GM18511 (cell line): ENCODE results near the gene WDFY4.

ENCODE experiments used
- ATAC-seq: cut with Tn5 transposase; IDR thresholded peaks from one replicate; pipeline ENCODE4 v1.9.1; 2021; ENCODE audit warnings: mild to moderate bottlenecking, moderate library complexity; ENCODE audit not compliant: unreplicated experiment

Gene WDFY4

DNA sequence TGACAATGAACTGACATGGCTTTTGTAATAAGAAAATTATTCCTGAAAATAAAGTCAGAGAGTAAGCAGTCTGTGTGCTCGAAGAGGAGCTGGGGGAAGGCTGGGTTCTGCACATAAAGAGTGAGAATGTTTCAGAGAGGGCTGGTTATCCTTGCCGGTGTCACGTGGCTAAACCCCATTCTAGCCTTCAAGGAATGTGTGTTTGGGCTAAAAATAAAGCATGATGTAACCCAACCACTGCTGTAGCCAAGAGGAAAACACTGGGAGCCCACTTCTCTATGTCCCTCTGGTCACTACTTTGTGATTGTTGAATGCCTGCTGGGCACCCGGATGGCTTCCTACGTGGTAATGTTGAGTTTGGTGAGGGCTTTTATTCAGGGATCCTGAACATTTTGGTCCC lies 23.5 kb downstream of the WDFY4 start:
- no peak for ATAC-seq

- ATAC-seq, result no peak
These were observed 26.1 kb downstream of the WDFY4 start for GRCh38 chr10:48710647-48711275.

DNA sequence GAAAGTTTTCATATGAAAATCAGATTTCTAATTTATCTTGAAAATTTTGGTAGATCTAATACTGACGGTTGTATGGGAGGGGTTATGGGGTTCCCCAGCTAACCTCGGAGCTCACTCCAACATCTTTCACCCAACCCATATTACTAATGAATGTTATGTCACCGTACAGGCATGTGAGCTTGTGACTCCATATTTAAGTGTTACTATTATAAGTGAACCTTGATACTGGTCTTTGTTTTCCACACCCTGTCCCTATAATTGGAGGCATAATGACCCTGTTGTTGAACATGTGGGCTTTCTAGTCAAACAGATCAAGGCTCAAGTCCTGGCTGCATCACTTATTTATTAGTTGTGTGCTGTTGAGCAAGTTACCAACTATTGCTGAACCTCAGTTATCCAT lies 27.2 kb downstream of the WDFY4 start:
- ATAC-seq, result no peak

DNA sequence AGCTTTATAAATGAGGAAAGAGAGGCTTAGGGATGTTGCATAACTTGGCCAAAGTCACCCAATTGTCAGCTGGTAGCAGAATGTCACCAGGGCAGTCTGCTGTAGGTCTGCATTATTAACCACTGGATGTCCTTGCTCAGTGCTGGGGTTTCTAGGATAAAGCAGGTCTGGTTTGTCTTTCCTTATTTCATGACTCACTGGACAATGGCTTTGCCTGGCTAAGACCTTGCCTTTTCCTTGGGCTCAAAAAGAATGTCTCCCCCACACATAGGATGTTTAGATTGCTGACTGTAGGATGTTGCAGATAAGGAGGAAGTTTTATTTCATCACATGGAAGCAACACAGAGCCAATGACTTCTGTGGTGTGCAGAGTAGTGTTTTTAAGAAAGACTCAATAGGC lies 29.4 kb downstream of the WDFY4 start:
- ATAC-seq, result no peak

DNA sequence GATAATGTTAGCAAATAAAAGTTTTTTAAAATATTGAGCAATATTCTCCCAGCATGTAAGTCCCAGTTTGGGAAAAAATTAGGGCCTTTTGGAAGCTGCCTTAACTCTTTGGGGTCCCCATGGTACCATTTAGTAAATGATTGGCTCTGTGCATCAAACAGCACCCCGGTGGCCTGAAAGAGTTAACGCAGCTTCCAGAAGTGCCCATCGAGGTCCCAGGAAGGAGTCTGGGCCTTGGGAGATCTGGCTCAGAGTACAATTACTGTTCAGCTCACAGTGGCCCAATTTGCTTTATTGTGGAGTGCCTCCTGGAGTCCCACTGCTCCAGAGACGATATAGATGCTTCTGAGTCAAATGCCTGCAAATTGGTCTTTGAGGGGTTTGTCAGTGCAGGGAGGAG lies 31.7 kb downstream of the WDFY4 start:
- no peak for ATAC-seq

GRCh38 chr10:48720611-48721010 lies 35.9 kb downstream of the WDFY4 start:
- no peak for ATAC-seq

DNA sequence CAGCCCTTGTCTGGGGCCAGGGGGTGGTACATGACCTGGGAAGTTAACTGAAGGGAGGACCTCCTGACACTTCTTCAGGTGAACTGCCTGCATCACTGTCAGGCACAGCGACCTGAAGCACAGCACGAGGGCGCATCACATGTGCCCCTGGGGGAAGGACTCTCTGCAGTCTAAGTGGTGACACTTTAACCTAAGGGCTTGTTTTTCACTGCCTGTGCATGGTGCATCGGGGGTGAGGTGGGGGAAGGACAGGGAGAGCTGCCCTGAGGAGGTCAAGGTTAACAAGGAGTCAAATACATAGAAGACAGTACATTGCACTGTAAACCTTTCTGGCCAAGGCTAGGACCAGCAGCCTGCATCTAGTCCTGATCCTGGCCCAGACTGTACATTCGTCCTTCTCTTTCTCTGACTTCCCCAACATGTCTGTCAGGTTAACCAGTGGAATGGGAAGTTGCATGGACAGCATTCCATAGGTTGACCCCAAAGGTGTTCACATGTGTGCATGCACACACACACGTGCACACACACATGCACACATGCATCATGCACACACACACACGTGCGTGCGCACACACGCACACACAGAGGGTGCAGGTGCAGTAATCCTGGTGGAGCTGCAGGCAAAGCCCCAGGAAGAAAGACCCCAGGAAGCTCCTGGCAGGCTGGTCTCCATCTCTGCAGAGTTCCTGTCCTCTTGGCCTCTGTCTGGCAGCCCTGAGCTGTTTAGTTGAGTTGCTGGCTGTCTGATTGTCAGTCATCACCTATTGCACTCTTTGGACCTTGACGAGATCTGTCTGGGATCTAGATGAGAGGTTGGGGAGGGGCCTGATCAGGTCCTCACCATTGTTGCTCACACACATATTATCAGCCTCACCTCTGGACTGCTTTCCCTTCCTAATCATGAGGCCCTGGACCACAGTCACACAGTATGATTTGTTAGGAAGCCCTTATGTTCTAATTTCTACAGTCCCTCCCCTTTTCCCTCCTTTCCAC lies 37.8 kb downstream of the WDFY4 start:
- no peak for ATAC-seq

DNA sequence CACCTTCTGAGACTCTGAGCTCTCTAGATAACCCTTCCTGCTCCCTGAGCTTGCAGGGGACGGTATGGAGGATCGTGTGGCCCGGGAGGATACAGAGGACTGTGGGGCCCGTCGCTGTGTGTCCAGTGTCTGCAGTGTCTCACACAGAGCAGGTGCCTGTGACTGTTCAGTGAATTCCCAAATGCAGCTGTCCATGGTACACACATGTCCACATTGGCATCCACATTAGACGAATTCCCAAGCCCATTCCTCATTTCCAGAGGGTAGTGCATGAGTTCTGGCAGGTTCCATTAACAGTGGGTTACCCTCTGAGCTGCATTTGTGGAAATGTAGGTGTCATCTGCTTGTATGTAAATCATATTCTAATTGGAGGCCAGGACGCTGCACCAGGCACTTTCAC lies 39.5 kb downstream of the WDFY4 start:
- no peak for ATAC-seq

DNA sequence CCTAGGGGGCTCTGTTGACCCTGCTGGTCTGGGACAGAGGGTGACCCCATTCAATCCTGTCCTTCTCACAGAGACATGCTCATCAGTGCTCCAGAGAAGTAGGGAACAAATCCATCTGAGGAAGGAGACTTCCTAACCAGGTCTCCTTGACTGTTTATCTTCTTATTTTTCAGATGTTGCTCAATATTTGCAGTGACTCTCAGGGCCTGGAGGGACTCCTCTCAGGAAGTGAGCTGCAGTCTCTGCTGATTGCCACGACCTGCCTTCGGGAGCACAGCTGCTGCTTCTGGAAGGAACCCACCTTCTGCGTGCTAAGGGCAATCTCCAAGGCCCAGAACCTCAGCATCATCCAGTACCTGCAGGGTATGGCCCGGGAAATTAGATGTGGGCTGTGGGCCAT lies 41.0 kb downstream of the WDFY4 start:
- ATAC-seq, result no peak

GRCh38 chr10:48727866-48728265 lies 43.2 kb downstream of the WDFY4 start:
- ATAC-seq, result no peak

- ATAC-seq, result no peak
These were observed 44.5 kb downstream of the WDFY4 start for GRCh38 chr10:48729222-48729621.

GRCh38 chr10:48729941-48730457 lies 45.3 kb downstream of the WDFY4 start:
- no peak for ATAC-seq

GRCh38 chr10:48731141-48731540 lies 46.5 kb downstream of the WDFY4 start:
- no peak for ATAC-seq

GRCh38 chr10:48731654-48732053 lies 47.0 kb downstream of the WDFY4 start:
- ATAC-seq, result no peak

DNA sequence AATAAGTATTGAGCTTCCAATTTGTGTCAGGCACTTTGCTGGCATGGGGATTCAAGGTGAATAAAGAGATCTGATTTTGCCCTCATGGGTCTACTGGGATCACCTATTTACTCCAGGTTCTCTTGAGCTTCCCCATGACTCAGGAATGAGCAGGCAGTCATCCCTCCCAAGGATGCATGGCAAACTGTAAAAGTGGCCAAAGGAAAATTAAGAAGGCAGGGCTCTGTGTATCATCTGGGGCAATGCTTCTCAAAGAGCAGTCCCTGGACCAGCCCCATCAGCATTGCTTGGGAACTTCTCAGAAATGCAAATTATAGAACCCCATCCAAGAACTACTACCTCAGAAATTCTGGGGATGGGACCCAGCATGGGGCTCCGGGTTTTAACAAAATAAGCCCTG lies 48.7 kb downstream of the WDFY4 start:
- ATAC-seq, result no peak

GRCh38 chr10:48735836-48736390 lies 51.2 kb downstream of the WDFY4 start:
- ATAC-seq, result no peak

DNA sequence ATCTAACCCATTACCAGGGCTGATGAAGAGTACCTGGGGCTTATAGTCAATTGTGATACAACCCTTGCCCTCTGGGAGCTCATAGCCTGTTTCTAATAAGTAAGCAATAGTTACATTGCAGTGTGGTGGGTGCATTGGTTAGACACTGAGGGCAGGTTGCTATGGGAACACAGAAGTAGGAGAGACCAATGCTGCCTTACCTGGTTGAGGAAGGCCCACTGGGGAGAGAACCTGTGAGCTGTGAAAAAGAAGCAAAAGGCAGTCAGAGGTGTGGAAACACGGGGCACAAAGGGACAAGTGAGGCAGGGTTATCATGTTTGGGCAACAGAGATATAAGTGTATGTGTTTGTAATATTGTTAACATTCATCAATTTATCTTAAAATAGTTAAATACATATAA lies 51.9 kb downstream of the WDFY4 start:
- no peak for ATAC-seq

DNA sequence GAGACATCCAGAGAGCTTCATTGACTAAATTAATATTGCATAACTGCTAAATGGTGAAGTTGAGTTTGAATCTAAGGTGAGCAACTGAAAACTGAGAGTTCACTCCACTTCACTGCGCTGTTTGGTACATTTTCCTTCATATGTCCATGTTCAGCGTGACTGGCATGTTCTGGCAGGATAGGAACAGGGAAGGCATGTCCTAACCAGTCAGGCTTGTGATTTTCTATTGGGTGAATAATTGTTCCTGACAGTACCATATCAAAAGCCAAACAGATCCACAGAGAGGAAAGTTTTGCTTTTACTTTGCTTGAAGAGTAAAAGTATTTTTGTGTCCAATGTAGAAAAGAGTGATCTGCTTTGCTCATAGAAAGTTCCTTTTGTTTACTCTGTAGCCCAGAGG lies 53.2 kb downstream of the WDFY4 start:
- no peak for ATAC-seq

- no peak for ATAC-seq
These were observed 54.5 kb downstream of the WDFY4 start for GRCh38 chr10:48739170-48739569.

DNA sequence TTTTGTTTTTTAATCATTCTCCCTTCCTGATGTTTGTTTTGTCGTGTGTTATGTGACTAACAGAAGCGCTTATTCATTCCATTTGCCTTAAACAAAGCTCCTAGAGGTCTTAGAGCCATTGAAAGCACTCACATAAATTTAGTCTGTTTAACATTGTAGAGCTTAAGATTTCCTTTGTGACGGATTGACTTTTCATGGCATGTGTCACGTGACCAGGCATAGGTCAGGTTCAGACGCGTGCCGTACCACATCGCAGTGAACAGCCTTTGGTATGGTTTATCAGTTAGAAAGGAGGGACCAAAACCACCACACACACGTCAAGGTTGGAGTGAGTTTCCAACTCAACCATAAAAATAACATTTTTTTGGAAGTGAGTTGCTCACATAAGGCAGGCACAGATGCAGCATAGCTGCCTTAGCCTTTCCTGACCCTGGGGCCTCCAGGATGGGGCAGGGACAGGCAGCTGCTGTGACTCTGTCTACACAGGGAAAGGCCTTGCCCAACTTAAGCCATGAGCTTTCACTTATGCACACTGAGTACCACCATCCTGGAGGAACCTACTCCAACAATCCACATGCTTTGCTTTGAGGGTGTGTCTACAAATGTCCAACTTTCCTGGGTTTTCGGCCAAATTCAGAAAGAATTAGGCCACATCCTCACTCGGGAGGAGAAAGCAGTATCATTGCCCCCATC lies 55.5 kb downstream of the WDFY4 start:
- no peak for ATAC-seq

- no peak for ATAC-seq
These were observed 56.3 kb downstream of the WDFY4 start for GRCh38 chr10:48740988-48741387.
